GM18508 (cell line): ENCODE data around the gene TGIF1.

Experiments used
- ATAC-seq: cut with Tn5 transposase; IDR thresholded peaks from one replicate; pipeline ENCODE4 v1.9.1; 2021; ENCODE audit warnings: moderate number of reproducible peaks; ENCODE audit not compliant: insufficient read depth, unreplicated experiment

Gene TGIF1

DNA sequence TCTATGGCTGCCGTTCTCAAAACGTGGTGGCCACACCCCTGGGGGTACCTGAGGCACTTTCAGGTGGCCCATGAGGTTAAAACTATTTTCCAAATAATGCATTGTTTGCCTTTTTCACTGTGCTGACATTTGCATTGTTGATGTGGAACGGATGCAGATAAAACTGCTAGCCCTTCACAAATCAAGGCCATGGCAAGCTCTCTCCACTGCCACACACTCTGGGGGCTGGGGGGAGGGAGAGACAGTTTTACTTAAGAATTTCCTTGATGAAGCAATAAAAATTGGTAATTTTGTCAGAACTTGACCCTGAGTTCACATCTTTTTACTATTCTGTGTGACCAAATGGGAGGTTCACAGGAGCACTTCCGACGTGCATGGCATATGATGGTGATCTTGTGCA lies 22.0 kb upstream of the TGIF1 start:
- no peak for ATAC-seq

DNA sequence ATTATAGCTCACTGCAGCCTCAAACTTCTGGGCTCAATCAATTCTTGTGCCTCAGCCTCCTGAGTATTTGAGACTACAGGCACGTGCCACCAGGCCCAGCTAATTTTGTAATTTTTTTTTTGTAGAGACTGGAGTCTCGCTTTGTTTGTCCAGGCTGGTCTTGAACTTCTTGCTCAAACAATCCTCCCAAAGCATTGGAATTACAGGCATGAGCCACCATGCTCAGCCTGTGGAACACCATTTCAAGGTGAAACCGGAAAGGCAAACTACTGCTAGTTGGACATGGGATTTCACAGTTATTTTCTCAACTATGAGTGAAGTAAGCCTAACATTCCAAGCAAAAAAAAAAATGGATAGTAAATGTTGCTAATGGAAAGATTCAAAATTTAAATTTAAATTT lies 20.9 kb upstream of the TGIF1 start:
- ATAC-seq, result no peak

DNA sequence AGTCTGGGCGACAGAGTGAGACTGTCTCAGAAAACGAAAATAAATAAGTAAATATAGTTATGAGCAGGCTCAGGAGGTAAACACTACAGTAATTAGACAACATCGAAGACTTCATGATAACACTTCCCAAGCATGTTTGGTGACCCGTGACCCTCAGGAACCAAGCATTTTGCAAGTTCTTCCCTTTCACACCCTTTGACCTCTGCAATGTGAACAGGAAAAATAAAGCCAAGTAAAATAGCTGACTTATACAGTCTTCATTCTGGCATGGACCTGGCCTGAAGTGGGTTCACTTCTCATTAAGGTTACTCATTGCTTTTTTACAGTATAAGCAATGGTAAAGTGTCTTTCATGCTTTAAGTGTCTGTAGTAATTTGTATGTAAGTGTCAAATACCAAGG lies 15.3 kb upstream of the TGIF1 start:
- no peak for ATAC-seq

- no peak for ATAC-seq
These were observed 9.6 kb upstream of the TGIF1 start for GRCh38 chr18:3440341-3440740.

- no peak for ATAC-seq
These were observed 8.7 kb upstream of the TGIF1 start for GRCh38 chr18:3441290-3441689.

DNA sequence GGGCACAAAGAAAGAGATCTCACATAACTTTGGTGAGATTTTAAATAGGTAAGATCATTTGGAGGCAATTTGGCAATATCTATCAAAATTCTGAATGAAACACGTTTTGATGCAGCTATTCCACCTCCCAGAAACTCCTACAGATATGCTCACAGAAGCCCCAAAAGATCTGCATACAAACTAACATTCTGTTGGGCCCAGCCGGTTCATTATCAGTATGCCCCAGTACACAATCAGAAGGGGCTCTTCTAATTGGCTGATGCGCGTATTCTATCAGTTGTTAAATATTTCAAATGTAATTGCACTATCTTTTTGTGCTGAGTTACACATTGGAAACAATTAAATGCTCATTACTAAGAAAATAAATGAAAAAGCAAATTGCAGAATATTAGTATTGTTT lies 7.1 kb upstream of the TGIF1 start:
- no peak for ATAC-seq

GRCh38 chr18:3444296-3444695 lies 5.7 kb upstream of the TGIF1 start:
- no peak for ATAC-seq

- ATAC-seq, result no peak
These were observed 5.0 kb upstream of the TGIF1 start for GRCh38 chr18:3444954-3445353.

DNA sequence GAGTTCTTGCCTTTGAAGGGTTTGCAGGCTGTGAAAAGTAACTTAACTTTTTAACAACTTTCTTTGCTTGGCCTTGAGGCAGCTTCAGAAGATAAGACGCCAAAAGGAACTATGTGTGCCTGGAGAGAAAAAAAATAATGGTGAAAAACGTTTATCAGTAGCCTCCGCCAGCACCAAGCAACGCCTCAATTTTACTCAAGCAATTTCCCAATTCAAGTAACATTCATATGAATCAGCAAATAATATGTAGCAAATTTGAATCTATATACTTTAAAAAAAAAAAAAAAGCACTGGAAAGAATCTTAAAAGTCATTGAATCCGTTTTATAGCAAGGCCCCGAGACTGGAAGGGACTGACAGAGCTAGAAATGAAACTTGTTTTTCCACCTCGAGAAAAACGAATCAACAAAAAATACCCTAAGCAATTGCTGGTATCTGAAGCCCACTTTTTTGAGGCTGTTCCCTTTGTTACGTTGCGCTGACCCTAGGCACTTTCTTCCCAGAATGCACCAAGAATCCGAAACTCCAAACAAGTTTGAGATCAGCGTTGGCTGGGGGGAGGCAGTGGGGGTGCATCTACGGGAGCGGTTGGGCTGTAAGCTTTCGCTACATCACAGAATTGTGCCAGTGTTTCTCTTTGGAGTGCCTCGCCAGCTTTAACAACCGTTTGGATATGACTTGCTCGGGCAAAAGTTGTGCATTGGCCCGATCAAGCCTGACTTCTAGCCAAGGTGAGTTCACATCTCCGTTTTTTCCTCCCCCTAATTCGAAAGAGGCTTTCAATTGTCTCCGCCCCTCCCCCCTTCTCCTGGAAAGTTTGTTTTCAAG lies 2.7 kb upstream of the TGIF1 start:
- ATAC-seq, result no peak

DNA sequence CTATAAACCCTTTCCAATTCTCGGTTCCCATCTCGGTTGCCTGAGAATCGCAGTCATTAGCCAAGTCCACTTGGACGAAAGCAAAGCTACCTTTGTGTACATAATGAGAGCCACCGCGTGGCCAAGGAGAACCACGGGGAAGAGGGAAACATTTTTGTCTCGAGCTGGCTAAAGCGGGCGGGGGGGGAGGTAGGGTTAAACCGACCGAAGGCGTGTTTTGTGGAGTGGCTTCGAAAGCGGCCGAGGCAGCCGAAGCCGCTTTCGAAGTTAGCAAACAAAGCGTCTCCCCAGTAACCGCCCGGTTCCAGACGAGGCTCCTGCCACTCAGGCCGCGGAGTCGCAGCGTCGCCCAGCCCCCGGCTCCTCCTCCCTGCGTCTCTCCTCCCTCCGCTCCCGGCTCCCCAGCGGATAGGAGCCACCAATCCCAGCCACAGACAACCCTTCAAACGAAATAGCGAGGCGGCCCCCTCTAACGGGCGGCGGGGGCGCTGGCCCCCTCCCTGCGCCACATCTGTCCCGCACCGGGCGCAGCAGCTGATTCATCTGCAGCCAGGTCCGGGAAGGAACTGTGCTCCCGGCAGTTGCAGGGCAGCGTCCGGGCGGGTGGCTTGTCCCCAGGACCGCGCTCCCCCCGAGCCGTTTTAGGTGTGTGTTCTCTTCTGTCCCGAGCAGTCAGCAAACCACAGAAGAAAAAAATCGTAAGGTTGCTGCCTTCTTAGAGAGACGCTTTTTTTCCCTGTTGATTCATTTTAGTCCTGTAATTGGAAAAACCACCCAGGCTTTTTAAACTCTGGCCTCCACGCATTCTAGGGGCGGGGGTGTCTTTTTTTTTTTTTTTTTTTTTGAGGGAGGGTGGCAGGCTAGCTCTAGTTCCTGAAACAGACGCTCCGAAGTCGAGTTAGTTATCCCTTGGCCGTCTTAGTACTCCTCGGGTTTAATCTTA lies 1.8 kb upstream of the TGIF1 start:
- peak; percentile 41 for ATAC-seq

GRCh38 chr18:3448838-3449511 lies 997 bp upstream of the TGIF1 start:
- ATAC-seq, result no peak

- ATAC-seq, result no peak
These were observed 410 bp upstream of the TGIF1 start for GRCh38 chr18:3449512-3450011.

- no peak for ATAC-seq
These were observed 819 bp downstream of the TGIF1 start for GRCh38 chr18:3450799-3451182.

DNA sequence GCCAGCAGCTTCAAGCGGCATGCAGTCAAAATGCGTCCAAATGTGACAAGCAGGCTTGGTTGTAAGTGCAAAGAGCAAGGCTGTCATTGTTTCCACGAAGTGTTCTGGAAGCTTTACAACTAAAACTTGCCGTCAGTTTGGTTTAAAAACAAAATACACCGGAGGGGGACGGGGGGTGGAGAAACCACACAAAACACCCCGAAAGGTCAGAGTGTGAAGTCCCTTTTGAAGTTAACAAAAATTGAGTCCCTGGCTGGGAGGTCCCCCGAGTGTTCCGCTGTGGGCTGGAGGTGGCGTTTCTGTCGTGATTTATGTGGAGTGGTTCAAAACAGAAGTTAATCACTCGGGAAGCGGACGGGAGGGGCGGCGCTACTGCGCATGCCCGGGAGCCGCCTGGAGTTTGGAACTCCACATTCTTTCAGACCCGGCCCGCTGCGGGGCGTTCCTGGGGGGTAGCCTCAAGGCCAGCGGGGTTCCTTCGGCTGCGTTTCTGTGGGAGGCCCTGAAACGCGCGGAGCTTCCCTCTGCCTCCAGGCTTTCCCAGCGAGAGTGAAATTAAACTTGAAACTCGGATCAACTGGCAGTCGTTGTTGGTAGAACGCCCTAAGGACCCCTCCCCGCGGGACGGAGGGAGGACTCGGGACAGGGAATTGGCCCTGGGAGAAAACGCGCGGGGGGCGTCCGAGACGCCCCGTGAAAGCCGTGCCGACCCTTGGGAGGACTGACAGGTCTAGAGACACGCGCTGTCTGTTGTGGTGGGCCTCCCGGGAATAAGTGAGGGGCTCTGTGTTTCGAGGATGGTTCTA lies 1.4 kb downstream of the TGIF1 start:
- no peak for ATAC-seq

DNA sequence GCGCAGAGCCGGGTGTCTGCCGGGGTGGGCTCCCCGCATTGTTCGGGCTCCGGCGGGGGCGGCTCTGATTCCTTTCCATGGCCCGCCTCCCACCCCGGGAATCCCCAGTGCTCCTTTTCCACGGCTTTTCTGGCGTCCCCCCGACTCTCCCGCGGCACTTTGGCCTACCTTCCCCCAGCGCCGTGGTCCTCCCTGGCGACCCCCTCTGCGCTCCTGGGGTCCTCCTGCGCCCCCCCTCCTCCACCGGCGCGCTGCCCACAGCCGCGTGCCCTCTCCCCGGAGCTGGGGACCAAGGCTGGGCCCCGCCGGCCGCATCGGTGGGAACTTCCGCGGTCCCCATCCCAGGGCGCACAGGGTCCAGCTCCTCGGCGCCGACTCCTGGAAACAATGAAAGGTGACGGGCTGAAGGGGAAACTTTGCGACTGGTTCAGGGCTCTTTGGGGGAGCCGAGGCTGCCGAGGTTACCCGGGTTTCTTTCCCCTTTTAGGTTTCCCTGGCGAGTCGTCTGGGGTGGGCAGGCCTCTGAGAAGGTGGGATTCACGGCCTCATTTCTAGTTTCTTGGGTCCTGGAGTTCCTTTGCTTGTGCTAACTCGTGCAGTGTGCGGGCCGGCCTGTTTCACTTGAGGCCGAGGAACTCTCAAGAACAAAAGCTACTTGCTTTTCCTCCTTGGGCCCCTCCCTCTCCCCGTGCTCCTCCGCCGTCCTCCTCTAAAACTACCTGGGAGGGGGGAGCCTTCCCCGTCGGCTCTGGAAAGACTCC lies 2.2 kb downstream of the TGIF1 start:
- ATAC-seq, result no peak

GRCh38 chr18:3452750-3453539 lies 3.0 kb downstream of the TGIF1 start:
- no peak for ATAC-seq

GRCh38 chr18:3453540-3454364 lies 3.8 kb downstream of the TGIF1 start:
- no peak for ATAC-seq
